Measurements from ENCODE around the gene POGZ.

Gene POGZ

DNA sequence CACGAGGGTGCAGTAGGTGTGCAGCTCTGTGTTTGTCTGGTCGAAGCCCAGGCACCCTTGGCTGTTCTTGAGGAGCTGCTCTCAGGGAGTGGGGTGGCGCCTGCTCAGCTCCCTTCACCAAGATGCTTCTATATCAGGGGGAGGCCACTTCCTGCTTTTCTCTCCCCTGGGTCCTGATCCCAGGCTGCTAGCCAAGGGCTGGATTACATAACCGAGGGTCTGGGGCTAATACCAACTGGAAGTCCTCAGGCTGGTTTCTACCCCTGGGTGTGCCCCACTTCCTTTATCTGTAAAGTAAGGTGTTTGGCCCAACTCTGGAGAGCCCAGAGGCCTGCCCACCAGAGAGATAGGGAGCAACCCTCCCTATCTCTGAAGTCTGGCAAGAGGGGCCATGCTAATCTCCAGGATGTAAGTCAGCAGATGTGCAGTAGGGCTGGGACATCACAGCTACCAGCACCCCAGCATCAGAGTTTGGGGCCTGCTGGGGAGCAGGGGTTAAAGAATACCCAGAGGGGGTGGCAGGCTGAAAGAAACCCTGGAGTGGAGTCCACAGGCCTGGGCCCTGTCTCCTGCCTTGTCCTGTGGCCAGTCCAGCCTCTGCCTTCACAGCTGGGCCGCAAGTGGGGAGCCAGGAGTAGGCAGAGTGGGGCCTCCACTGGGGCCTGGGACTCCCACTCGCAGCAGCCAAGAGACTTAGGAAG is 88.9 kb downstream of the POGZ start:
- DNase-seq, result peak; percentile 6

GRCh38 chr1:151369621-151370048 is 89.7 kb downstream of the POGZ start:
- no peak for DNase-seq

GRCh38 chr1:151369302-151369610 is 90.0 kb downstream of the POGZ start:
- DNase-seq, result no peak

GRCh38 chr1:151368393-151369301 is 90.6 kb downstream of the POGZ start:
- DNase-seq, result no peak

GRCh38 chr1:151367658-151368392 is 91.5 kb downstream of the POGZ start:
- no peak for DNase-seq

DNA sequence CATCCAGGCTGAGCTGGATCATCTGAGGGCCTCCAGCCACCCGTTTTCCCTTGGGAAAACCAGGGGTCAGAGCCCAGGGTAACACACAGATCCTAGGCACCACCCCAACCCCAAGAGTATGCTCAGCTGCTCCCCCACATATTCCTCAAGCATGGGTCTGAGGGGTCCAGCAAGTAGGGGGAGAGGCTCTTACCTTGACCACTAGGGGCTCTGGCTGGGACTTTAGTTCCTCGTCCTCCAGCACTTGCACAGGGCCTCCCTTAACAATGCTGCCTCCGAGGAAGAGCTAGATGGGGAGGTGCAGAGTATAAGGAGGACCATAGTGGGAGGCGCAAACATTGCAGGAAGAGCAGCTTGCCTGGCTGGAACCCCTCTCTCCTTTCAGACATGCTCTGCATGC is 94.3 kb downstream of the POGZ start:
- no peak for DNase-seq

DNA sequence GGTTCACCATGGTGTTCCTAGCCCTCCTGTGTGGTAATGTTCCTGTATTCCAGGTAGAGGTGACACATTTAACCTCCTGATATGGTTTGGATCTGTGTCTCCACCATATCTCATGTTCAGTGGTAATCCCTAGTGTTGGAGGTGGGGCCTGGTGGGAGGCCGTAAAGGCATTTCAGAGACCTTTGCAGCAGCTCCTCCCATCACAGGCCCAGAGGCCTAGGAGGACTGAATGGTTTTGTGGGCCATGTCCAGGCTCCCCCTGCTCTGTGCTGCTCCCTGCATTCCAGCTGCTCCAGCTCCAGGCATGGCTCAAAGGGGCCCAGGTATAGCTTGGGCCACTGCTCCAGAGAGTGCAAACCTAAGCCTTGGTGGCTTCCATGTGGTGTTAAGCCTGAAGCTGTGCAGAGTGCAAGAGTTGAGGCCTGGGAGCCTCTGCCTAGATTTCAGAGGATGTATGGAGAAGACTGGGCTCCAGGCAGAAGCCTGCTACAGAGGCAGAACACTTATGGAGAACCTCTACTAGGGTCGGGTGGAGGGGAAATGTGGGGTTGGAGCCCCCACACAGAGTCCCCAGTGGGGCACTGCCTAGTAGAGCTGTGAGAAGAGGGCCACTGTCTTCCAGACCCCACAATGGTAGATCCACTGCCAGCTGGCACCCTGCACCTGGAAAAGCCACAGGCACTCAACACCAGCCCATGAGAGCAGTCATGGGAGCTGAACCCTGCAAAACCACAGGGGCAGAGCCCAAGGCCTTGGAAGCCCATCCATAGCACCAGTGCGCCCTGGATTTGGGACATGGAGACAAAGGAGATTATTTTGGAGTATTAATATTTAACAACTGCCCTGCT is 96.8 kb downstream of the POGZ start:
- DNase-seq, result no peak

DNA sequence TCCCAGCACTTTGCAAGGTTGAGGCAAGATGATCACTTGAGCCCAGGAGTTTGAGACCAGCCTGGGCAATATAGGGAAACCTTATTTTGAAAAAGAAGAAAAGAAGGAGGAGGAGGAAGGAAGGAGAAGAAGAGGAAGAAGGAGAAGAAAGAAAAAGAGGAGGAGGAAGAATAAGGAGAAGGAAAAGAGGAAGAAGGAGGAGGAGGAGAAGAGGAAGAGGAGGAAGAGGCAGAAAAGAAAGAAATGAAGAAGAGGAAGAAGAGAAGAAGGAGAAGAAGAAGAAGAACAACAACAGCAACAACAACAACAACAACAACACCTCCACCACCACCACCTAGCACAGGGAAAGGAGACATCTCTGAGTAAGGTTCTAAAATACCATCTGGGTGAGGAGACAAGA is 97.4 kb downstream of the POGZ start:
- DNase-seq, result no peak

GRCh38 chr1:151356696-151357095 is 102.6 kb downstream of the POGZ start:
- DNase-seq, result no peak

Measured in fibroblast of skin of right biceps (primary cell).